Measurements from ENCODE around the gene GLYATL3. TPM values are rescaled to one million over a fixed set of nuclear protein-coding genes. Genes with fewer than 3 reads are reported as not detected.

GLYATL3 gene
- total RNA-seq, 2 experiments from 2014 or later = not detected

GRCh38 chr6:49548613-49549304, 49.0 kb downstream of the GLYATL3 start:
- Histone ChIP-seq H3K9me2 (ENCODE audit: insufficient read depth, low read length) (no peaks in the 10 kb centered on the region), H3K36me3 (ENCODE audit: insufficient read depth, low read length) (no peaks in the 10 kb centered on the region), H3K4me3 (ENCODE audit: low read depth, low read length, poor library complexity, severe bottlenecking) (no peak overlapping the region), H3K4me1 (ENCODE audit: insufficient read depth, low read length, poor library complexity, severe bottlenecking) (no peaks in the 10 kb centered on the region), H4K20me1 (ENCODE audit: insufficient read depth, low read length) (no peaks in the 10 kb centered on the region), H3K4me2 (ENCODE audit: low read length) (no peak overlapping the region), H3K27ac (ENCODE audit: low read depth, low read length, poor library complexity, severe bottlenecking) (no peak overlapping the region), H2AFZ (ENCODE audit: low read length) (no peak overlapping the region), H3K79me2 (ENCODE audit: insufficient read depth, low read depth, low read length) (no peaks in the 10 kb centered on the region), H3K9me3 (ENCODE audit: low read length) (no peaks in the 10 kb centered on the region)
- no peak for DNase-seq (ENCODE audit: low spot score)
- ChIA-PET CTCF (ENCODE audit: unreplicated experiment) (no interaction called here), POLR2A (interaction anchor here (0.6 to 0.8 kb wide), 2 partner anchors 8 to 17 kb away, joined by 3 read pairs; no protein-coding TSS in a partner anchor)
- intact Hi-C loops (cut with micrococcal nuclease; ENCODE audit: unreplicated experiment) = no loop called here
- no peak for TF ChIP-seq CTCF (conservative IDR thresholded peaks at IDR 0.05; ENCODE audit: low read length)
- no TSS peak for BruUV-seq (replicated peaks)

- Histone ChIP-seq H3K27ac (ENCODE audit: low read depth, low read length, poor library complexity, severe bottlenecking) (no peak overlapping the region), H4K20me1 (ENCODE audit: insufficient read depth, low read length) (no peaks in the 10 kb centered on the region), H2AFZ (ENCODE audit: low read length) (no peak overlapping the region), H3K79me2 (ENCODE audit: insufficient read depth, low read depth, low read length) (no peaks in the 10 kb centered on the region), H3K9me3 (ENCODE audit: low read length) (no peaks in the 10 kb centered on the region), H3K36me3 (ENCODE audit: insufficient read depth, low read length) (no peaks in the 10 kb centered on the region), H3K4me3 (ENCODE audit: low read depth, low read length, poor library complexity, severe bottlenecking) (no peak overlapping the region), H3K9me2 (ENCODE audit: insufficient read depth, low read length) (no peaks in the 10 kb centered on the region), H3K4me2 (ENCODE audit: low read length) (no peak overlapping the region), H3K4me1 (ENCODE audit: insufficient read depth, low read length, poor library complexity, severe bottlenecking) (no peaks in the 10 kb centered on the region)
- ChIA-PET POLR2A (no interaction called here), CTCF (ENCODE audit: unreplicated experiment) (no interaction called here)
- no peak for TF ChIP-seq EZH2phosphoT487 (IDR thresholded peaks at IDR 0.05; ENCODE audit: borderline replicate concordance, low read depth, low read length)
- no peak for TF ChIP-seq CTCF (conservative IDR thresholded peaks at IDR 0.05; ENCODE audit: low read length)
- DNase-seq (ENCODE audit: low spot score) = no peak
- intact Hi-C loops (cut with micrococcal nuclease; ENCODE audit: unreplicated experiment) = no loop called here
- BruUV-seq (replicated peaks) = no TSS peak
These were observed 50.2 kb downstream of the GLYATL3 start for GRCh38 chr6:49549691-49550491.

Measured in OCI-LY7 (cell line).